GM21526 (cell line): ENCODE results near the gene INSC.

ENCODE experiments used
- ATAC-seq: cut with Tn5 transposase; IDR thresholded peaks from one replicate; pipeline ENCODE4 v1.9.1; 2021; ENCODE audit warnings: moderate library complexity; ENCODE audit not compliant: unreplicated experiment, low FRiP score

The INSC gene

DNA sequence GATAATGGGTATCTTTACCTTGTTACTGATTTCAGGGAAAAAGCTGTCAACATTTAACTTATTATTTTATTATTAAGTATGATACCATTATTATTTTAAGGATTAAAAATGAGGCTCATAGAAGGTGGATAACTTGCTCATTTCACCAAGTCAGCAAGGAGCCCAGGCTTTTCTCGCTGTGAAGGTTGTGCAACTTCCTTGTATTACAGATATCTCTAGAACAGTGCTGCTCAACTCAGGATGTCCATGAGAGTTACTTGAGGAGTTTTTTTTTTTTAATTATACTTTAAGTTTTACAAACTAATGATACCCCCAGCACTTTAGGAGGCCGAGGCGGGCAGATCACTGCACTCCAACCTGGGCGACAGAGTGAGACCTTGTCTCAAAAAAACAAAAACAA is 98.2 kb downstream of the INSC start:
- no peak for ATAC-seq

GRCh38 chr11:15213471-15214231 is 98.9 kb downstream of the INSC start:
- no peak for ATAC-seq

DNA sequence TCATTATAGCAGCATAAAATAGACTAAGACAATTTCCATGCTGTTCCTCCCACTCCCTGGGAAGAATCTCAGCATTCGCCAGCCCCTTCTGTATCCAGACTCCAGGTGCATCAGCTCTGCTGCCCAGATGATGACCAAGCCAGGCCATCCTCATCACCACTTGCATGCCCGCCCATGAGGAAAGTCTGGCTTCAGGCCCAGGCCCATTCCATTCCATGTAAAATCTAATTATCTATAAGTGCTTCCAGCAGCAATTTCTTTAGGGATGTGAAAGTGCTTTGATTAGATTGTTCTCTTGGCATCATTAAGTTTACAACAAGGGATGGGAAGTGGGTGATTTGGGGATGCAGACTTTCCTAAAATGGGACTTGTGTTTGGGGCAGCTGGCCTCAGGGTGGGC is 100.3 kb downstream of the INSC start:
- no peak for ATAC-seq

DNA sequence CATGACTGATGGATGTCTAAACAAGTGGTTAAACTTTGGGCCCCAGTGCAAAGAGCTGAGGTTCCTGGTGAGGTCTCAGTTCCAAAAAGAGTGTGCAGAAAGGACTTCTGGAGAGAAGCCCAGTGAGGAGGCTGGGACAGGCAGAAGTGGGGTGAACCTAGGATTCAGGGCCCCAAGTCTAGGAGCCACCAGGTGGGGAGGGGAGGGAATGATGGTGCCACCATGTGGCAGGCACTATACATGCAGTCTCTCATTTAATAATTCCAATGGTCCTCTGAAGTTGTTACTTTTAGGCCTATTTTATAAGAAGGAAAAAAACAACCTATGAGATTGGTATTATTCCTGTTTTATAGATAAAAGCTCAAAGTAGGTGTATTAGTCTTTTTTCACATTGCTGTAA is 102.0 kb downstream of the INSC start:
- peak; percentile 79 for ATAC-seq

- no peak for ATAC-seq
Observed at GRCh38 chr11:15217416-15217815, 102.7 kb downstream of the INSC start.

GRCh38 chr11:15222777-15223176 is 108.1 kb downstream of the INSC start:
- ATAC-seq = no peak

- ATAC-seq = no peak
Observed at GRCh38 chr11:15223318-15223717, 108.6 kb downstream of the INSC start.

GRCh38 chr11:15224466-15224865 is 109.7 kb downstream of the INSC start:
- no peak for ATAC-seq

DNA sequence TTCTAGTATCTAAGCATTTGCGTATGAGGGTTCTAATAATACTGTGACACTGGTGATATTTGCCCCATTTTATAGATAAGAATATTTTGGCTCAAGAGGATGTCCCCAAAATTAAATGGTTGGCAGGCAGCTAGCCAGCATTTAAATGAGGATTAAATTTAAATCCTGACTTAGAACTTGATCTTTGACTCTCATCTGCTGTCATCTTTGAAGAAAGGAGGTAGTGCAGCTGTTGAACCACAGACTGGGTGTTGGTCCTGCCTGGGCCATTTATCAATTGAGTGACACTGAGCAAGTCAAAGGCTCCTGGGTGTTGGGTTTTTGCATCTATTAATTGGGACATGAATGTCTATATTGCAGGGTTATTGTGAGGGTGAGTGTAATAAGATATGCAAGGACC is 112.3 kb downstream of the INSC start:
- no peak for ATAC-seq

- no peak for ATAC-seq
Observed at GRCh38 chr11:15228331-15228849, 113.7 kb downstream of the INSC start.

DNA sequence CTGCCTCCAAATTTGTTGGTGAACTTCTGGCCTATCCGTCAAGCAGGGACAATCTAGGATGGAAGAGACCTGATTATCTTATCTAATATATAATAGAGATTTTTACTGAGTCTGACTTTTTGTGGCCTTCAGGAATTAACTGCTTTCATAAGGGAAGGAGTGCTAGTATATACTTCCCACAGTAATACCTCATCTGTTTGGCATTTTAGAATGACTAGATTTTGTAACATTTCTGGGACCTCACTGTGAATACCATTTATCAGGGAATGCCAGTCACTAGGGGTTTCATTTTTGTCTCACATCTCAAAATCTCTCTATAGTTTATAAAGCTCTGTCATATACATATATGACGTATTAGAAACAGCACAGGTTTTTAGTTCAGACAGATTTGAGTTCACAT is 114.3 kb downstream of the INSC start:
- ATAC-seq = no peak

DNA sequence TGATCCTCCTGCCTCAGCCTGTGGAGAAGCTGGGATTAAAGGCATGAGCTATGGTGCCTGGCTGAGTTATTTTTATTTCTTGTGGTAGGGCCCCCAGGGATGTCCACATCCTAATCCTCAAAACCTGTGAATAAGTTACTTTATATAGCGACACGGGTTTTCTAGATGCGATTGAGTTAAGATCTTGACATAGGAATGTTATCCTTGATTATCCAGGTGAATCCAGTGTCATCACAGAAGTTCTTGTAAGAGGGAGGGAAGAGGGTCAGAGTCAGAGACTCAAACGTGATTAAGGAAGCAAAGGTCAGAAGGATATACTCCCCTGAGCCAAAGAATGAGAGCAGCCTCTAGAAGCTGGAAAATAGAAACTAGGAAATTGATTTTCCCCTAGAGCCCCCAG is 117.8 kb downstream of the INSC start:
- ATAC-seq = no peak

DNA sequence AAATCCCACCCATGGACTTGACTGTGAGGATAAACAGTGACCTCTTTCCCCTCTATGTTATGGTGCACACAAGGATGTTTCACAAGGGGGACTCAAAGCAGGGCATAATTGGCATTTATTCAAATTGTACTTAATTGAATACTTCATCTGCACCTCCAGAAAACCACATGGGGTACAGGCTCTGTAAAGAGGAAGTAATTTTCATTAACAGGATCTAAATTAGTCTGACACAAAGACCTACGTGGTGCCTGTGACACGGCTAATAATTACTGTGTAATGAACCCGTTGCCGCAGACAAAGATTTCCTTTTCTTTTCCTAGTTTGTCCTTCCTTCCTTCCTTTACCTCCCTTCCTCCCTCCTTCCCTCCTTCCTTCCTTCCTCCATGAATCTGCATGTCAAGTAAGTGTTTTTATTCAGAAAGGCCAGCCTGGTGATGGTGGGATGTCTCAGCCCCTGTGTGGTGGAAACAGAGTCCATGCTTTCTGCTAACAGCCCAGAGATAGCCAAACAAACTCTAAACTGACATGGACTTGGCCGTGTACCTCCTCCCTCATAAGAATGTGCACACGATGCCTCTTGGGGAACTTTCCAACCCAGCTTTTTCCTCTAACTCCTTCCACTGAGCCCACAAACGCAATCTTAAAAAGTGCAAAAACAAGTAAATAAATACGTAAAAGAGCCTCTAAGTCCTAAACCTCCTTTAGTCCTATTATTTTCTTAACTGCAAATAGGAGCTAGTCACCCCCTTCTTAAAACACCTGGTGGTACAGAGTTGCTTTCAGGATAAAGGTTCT is 118.8 kb downstream of the INSC start:
- ATAC-seq = no peak

DNA sequence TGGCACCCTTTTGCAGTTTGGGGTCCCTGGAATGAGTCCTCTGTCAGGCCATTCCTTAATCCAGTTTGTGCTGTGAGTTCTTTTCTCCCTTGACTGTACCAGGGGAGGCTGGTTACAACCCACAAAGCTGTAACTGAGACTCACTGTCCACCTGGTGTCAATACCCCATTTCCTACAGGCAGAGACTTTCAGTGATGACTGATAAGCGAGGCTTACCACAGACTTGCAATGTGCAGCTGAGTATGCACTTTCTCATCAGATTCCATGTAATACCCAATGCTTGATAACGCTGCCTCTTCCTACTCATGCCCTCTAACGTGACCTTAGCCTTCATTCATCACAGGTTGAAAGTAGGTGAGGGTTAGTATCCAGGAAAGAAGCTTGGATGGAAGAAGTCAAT is 120.1 kb downstream of the INSC start:
- ATAC-seq = no peak

- ATAC-seq = no peak
Observed at GRCh38 chr11:15236559-15236958, 121.8 kb downstream of the INSC start.

GRCh38 chr11:15238856-15239255 is 124.1 kb downstream of the INSC start:
- no peak for ATAC-seq

DNA sequence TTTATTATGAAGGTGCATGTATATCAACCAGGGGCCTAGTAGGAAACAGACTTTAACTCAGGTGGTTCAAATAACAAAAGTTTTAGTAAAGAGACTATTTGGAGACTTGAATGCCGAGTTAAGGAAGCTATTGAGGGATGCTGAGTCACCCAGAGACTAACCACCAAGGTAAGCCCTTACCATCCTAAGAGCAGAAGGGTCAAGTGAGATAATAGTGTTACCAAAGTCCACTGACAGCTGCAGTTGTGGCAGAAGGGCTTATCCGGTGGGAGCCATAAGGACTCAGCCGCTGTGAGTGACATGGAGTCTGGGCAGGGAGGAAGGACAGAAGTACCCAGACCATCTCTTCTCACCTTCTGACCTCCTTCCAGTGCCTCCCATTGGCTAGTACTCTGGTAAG is 134.0 kb downstream of the INSC start:
- ATAC-seq = no peak

GRCh38 chr11:15258433-15259165 is 143.9 kb downstream of the INSC start:
- ATAC-seq = no peak

DNA sequence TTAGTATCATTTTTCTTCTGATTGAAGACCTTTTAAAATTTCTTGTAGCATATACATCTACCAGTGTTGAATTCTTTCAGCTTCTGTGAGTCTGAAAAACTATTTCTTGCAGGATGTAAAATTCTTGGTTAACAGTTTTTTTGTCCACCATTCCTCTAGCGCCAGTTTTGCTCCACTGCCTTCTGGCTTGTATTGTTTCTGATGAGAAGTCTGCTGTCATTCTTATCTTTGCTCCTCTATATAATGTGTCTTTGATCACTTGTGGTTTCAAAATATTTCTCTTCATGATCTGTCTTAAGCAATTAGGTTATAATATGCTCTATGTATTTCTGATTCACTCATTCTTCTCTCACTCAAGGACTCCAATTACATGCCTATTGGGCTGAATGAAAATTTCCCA is 152.3 kb downstream of the INSC start:
- ATAC-seq = no peak

- no peak for ATAC-seq
Observed at GRCh38 chr11:15268598-15268997, 153.9 kb downstream of the INSC start.

DNA sequence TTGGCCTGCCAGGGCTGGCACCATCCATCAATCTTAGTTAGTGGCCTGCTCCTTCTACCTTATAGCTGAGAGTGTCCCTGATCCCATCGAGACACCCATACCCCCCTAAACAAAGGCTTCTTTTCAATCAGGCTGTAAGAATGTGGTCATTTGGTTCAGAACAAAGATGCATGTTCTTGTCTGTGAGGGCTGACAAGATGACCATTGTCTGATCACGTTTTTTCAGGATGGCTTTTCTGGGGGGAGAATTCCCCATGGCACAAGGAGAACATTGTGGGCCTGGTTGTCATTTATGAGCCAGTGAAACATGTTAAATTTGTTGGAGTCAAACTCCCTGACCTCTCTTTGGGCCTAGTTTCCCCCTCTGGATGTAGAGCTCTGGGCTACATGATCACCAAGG is 160.4 kb downstream of the INSC start:
- no peak for ATAC-seq
